ENCODE results near the gene SDHA. TPM values are rescaled to one million over a fixed set of nuclear protein-coding genes. Genes with fewer than 3 reads are reported as not detected.

The SDHA gene
- total and polyA plus RNA-seq, 2 of the 8 experiments (the other 6 are each of a cell fraction or from before 2014, with no cell fraction given): 59.7 to 87.3 TPM

GRCh38 chr5:188488-189481, 29.3 kb upstream of the SDHA start (continued):
- TF ChIP-seq, protein P1, sequence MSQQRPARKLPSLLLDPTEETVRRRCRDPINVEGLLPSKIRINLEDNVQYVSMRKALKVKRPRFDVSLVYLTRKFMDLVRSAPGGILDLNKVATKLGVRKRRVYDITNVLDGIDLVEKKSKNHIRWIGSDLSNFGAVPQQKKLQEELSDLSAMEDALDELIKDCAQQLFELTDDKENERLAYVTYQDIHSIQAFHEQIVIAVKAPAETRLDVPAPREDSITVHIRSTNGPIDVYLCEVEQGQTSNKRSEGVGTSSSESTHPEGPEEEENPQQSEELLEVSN (IDR thresholded peaks at IDR 0.05): 0 out of 2 replicates have a peak, but pooled peaks have one; percentile 5
- TF ChIP-seq BCL11A (IDR thresholded peaks at IDR 0.05; ENCODE audit: low read depth in 2 of 2, low read length in 2 of 2): no peak
- TF ChIP-seq TBP (IDR thresholded peaks at IDR 0.05; ENCODE audit: low read depth, low read length): peak; percentile 58; the same call in 1 of the 2 replicates
- TF ChIP-seq CBX5 (IDR thresholded peaks at IDR 0.05; ENCODE audit: low read depth, low read length): no peak
- TF ChIP-seq GTF2F1 (IDR thresholded peaks at IDR 0.05; ENCODE audit: borderline replicate concordance, low read depth, low read length): no peak
- TF ChIP-seq CREB1 (IDR thresholded peaks at IDR 0.05): peak; percentile 51; the same call in 1 of the 2 replicates
- no peak; the same call in 1 of the 2 replicates for TF ChIP-seq CHD2 (IDR thresholded peaks at IDR 0.05; ENCODE audit: low read length)
- TF ChIP-seq SAP30 (IDR thresholded peaks at IDR 0.05; ENCODE audit: insufficient read depth, insufficient replicate concordance, low read length): no peak
- TF ChIP-seq TAF1 (IDR thresholded peaks at IDR 0.05; ENCODE audit: low read depth, low read length): peak; percentile 66; the same call in 1 of the 2 replicates
- TF ChIP-seq FOSL1 (IDR thresholded peaks at IDR 0.05; ENCODE audit: insufficient read depth, low read depth, low read length): no peak
